GM23338 (cell line): ENCODE measurements around the gene GNA12. TPM values are rescaled to one million over a fixed set of nuclear protein-coding genes. Genes with fewer than 3 reads are reported as not detected.

Source experiments
- ATAC-seq: fragments of 200-7000 bp; cut with Tn5 transposase; 3 replicates; pipeline ENCODE4 v1.9.1; 2020
- DNase-seq: peaks from one replicate; pipeline ENCODE4 v3.0.0-alpha.2; 2015; ENCODE audit warnings: low spot score
- H2AFZ ChIP-seq: fragments of 200-600 bp; sonication (generic); 2 replicates; pipeline ENCODE4 v1.8.0; 2016; ENCODE audit warnings: antibody characterized with exemption, mild to moderate bottlenecking, moderate library complexity
- H3F3A ChIP-seq: fragments of 200-600 bp; sonication (generic); replicated peaks from 2 replicates; pipeline ENCODE4 v1.8.0; 2017; ENCODE audit warnings: antibody characterized with exemption, mixed run types, low read depth
- H3K27ac ChIP-seq: fragments of 200-600 bp; sonication (generic); 2 replicates; pipeline ENCODE4 v1.6.1; 2016; ENCODE audit warnings: low read depth
- H3K27me3 ChIP-seq: fragments of 200-600 bp; sonication (generic); 2 replicates; pipeline ENCODE4 v1.8.0; 2016; ENCODE audit warnings: mild to moderate bottlenecking, mixed run types, moderate library complexity; ENCODE audit not compliant: insufficient read depth
- H3K36me3 ChIP-seq: fragments of 200-600 bp; sonication (generic); 2 replicates; pipeline ENCODE4 v1.8.0; 2016; ENCODE audit warnings: mild to moderate bottlenecking; ENCODE audit not compliant: insufficient read depth
- H3K4me1 ChIP-seq: fragments of 200-600 bp; sonication (generic); 2 replicates; pipeline ENCODE4 v1.8.0; 2016; ENCODE audit warnings: mild to moderate bottlenecking, moderate library complexity; ENCODE audit not compliant: insufficient read depth
- H3K4me2 ChIP-seq: fragments of 200-600 bp; sonication (generic); 2 replicates; pipeline ENCODE4 v1.7.1; 2017; ENCODE audit warnings: mixed run types
- H3K4me3 ChIP-seq: fragments of 200-600 bp; sonication (generic); 2 replicates; pipeline ENCODE4 v1.6.1; 2016; ENCODE audit warnings: mixed run types
- H3K79me2 ChIP-seq: fragments of 200-600 bp; sonication (generic); replicated peaks from 2 replicates; pipeline ENCODE4 v1.8.0; 2017; ENCODE audit warnings: mild to moderate bottlenecking; ENCODE audit not compliant: insufficient read depth
- H3K9me2 ChIP-seq: fragments of 200-600 bp; sonication (generic); 2 replicates; pipeline ENCODE4 v1.8.0; 2017; ENCODE audit not compliant: insufficient read depth
- H4K20me1 ChIP-seq: fragments of 200-600 bp; sonication (generic); replicated peaks from 2 replicates; pipeline ENCODE4 v1.8.0; 2017; ENCODE audit warnings: mild to moderate bottlenecking; ENCODE audit not compliant: insufficient read depth
- H3K27ac Mint-ChIP-seq: 2 replicates; pipeline ENCODE4 v1.8.0; 2020; ENCODE audit warnings: inconsistent platforms, mild to moderate bottlenecking, moderate library complexity, mixed read lengths
- H3K27me3 Mint-ChIP-seq: 3 replicates; pipeline ENCODE4 v1.8.0; 2022; ENCODE audit warnings: low read depth, mild to moderate bottlenecking, moderate library complexity, mixed read lengths, inconsistent platforms; ENCODE audit not compliant: insufficient read depth, poor library complexity
- H3K36me3 Mint-ChIP-seq: 3 replicates; pipeline ENCODE4 v1.8.0; 2021; ENCODE audit warnings: low read depth, mild to moderate bottlenecking, inconsistent platforms, moderate library complexity, mixed read lengths
- H3K4me1 Mint-ChIP-seq: 3 replicates; pipeline ENCODE4 v1.8.0; 2020; ENCODE audit warnings: mild to moderate bottlenecking, inconsistent platforms, mixed read lengths
- H3K4me3 Mint-ChIP-seq: 3 replicates; pipeline ENCODE4 v1.8.0; 2021; ENCODE audit warnings: moderate library complexity, mild to moderate bottlenecking, inconsistent platforms, mixed read lengths
- H3K9me3 Mint-ChIP-seq: 3 replicates; pipeline ENCODE4 v1.8.0; 2020; ENCODE audit warnings: moderate library complexity, mild to moderate bottlenecking, inconsistent platforms, mixed read lengths
- CREB1 ChIP-seq: fragments of 250-450 bp; sonication (Bioruptor Pico); IDR thresholded peaks from 2 replicates; pipeline ENCODE4 v1.5.0; 2020; ENCODE audit warnings: low read depth, mild to moderate bottlenecking, moderate library complexity
- EZH2 ChIP-seq: fragments of 200-600 bp; sonication (generic); IDR thresholded peaks from one replicate; pipeline ENCODE4 v1.8.0; 2017; ENCODE audit warnings: antibody characterized with exemption, mild to moderate bottlenecking, low read depth; ENCODE audit not compliant: unreplicated experiment
- EZH2phosphoT487 ChIP-seq: fragments of 200-600 bp; sonication (generic); IDR thresholded peaks from one replicate; pipeline ENCODE4 v1.8.1; 2018; ENCODE audit warnings: antibody characterized with exemption; ENCODE audit not compliant: unreplicated experiment
- JUNB ChIP-seq: IDR thresholded peaks from one replicate; pipeline ENCODE4 v1.6.1; 2016; ENCODE audit warnings: antibody characterized with exemption; ENCODE audit not compliant: unreplicated experiment
- NANOG ChIP-seq: IDR thresholded peaks from 2 replicates; pipeline ENCODE4 v1.6.1; 2016; ENCODE audit warnings: antibody characterized with exemption, borderline replicate concordance
- POLR2AphosphoS5 ChIP-seq: IDR thresholded peaks from 2 replicates; pipeline ENCODE4 v1.6.1; 2016; ENCODE audit warnings: antibody characterized with exemption, low read depth
- STAT1 ChIP-seq: IDR thresholded peaks from one replicate; pipeline ENCODE4 v1.6.1; 2016; ENCODE audit warnings: antibody characterized with exemption; ENCODE audit not compliant: unreplicated experiment
- ZNF114 ChIP-seq: fragments of 250-450 bp; sonication (Bioruptor Pico); IDR thresholded peaks from 2 replicates; pipeline ENCODE4 v1.5.0; 2020; ENCODE audit warnings: mild to moderate bottlenecking, moderate library complexity
- ZNF331 ChIP-seq: fragments of 250-450 bp; sonication (Bioruptor Pico); IDR thresholded peaks from 2 replicates; pipeline ENCODE4 v1.5.0; 2020; ENCODE audit warnings: low read depth, mild to moderate bottlenecking, moderate library complexity
- polyA plus RNA-seq: library from polyadenylated mRNA; unstranded; fragments of >200 nt; fragmentation: Nextera tagmentation; extraction: Ambion mirVana; gene quantifications from 2 replicates; pipeline ENCODE4 v1.2.1, GENCODE V29; 2016
- total RNA-seq: library from RNA; depleted of rRNA; stranded (reverse); fragments of >200 nt; shearing (Covaris generic); gene quantifications from 2 replicates; pipeline ENCODE4 v1.2.3, GENCODE V29; 2014
- TF ChIP-seq, protein P1 (sequence below): fragments of 250-450 bp; sonication (Bioruptor Pico); IDR thresholded peaks from 2 replicates; pipeline ENCODE4 v1.5.0; 2020; ENCODE audit warnings: mild to moderate bottlenecking, moderate library complexity
- TF ChIP-seq, protein P2 (sequence below): IDR thresholded peaks from 2 replicates; pipeline ENCODE4 v1.6.1; 2016; ENCODE audit warnings: antibody characterized with exemption
- TF ChIP-seq, protein P3 (sequence below), 2 experiments: fragments of 200-600 bp in 1 of 2; sonication (generic) in 1 of 2; conservative IDR thresholded peaks; 2 replicates each; pipeline versions ENCODE4 v1.5.1 to v1.6.1; 2016 to 2017; ENCODE audit warnings: antibody characterized with exemption in 2 of 2, low read depth in 2 of 2, mild to moderate bottlenecking in 2 of 2, moderate library complexity in 1 of 2
- TF ChIP-seq, protein P4 (sequence below): IDR thresholded peaks from one replicate; pipeline ENCODE4 v1.6.1; 2018; ENCODE audit warnings: antibody characterized with exemption; ENCODE audit not compliant: unreplicated experiment

The GNA12 gene
- total and polyA plus RNA-seq, 2 experiments from 2014 or later: 24.0 to 87.7 TPM

DNA sequence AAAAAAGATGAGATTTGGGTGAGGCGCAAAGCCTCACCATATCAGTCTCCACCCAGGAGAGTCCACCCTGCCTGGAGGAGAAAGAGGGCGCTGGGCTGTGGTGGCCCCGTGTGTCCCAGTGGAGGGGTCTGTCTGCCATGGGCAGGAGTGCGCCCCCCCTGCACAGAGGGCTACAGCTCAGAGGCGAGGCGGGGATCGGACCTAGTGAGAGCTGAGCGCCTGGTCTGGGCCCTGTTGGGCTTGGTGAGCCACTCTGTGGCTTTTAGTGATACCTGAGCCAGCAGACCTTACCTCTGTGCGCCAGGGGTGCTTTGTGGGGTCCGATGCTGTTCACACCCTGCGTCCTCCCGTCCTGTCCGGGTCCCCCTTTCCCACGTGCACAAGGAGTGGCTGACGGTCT, 25.9 kb upstream of the GNA12 start:
- peak overlapping the region; percentile 77; the same call in 1 of the 2 replicates for H3K27ac Mint-ChIP-seq
- no peaks in the 10 kb centered on the region for H3K27me3 ChIP-seq
- TF ChIP-seq STAT1 (no peak), ZNF114 (CRISPR knock-in tag) (no peak), CREB1 (no peak), ZNF331 (CRISPR knock-in tag) (no peak), POLR2AphosphoS5 (no peak), NANOG (no peak), EZH2phosphoT487 (no peak), EZH2 (no peak), JUNB (no peak)
- TF ChIP-seq, protein P1, sequence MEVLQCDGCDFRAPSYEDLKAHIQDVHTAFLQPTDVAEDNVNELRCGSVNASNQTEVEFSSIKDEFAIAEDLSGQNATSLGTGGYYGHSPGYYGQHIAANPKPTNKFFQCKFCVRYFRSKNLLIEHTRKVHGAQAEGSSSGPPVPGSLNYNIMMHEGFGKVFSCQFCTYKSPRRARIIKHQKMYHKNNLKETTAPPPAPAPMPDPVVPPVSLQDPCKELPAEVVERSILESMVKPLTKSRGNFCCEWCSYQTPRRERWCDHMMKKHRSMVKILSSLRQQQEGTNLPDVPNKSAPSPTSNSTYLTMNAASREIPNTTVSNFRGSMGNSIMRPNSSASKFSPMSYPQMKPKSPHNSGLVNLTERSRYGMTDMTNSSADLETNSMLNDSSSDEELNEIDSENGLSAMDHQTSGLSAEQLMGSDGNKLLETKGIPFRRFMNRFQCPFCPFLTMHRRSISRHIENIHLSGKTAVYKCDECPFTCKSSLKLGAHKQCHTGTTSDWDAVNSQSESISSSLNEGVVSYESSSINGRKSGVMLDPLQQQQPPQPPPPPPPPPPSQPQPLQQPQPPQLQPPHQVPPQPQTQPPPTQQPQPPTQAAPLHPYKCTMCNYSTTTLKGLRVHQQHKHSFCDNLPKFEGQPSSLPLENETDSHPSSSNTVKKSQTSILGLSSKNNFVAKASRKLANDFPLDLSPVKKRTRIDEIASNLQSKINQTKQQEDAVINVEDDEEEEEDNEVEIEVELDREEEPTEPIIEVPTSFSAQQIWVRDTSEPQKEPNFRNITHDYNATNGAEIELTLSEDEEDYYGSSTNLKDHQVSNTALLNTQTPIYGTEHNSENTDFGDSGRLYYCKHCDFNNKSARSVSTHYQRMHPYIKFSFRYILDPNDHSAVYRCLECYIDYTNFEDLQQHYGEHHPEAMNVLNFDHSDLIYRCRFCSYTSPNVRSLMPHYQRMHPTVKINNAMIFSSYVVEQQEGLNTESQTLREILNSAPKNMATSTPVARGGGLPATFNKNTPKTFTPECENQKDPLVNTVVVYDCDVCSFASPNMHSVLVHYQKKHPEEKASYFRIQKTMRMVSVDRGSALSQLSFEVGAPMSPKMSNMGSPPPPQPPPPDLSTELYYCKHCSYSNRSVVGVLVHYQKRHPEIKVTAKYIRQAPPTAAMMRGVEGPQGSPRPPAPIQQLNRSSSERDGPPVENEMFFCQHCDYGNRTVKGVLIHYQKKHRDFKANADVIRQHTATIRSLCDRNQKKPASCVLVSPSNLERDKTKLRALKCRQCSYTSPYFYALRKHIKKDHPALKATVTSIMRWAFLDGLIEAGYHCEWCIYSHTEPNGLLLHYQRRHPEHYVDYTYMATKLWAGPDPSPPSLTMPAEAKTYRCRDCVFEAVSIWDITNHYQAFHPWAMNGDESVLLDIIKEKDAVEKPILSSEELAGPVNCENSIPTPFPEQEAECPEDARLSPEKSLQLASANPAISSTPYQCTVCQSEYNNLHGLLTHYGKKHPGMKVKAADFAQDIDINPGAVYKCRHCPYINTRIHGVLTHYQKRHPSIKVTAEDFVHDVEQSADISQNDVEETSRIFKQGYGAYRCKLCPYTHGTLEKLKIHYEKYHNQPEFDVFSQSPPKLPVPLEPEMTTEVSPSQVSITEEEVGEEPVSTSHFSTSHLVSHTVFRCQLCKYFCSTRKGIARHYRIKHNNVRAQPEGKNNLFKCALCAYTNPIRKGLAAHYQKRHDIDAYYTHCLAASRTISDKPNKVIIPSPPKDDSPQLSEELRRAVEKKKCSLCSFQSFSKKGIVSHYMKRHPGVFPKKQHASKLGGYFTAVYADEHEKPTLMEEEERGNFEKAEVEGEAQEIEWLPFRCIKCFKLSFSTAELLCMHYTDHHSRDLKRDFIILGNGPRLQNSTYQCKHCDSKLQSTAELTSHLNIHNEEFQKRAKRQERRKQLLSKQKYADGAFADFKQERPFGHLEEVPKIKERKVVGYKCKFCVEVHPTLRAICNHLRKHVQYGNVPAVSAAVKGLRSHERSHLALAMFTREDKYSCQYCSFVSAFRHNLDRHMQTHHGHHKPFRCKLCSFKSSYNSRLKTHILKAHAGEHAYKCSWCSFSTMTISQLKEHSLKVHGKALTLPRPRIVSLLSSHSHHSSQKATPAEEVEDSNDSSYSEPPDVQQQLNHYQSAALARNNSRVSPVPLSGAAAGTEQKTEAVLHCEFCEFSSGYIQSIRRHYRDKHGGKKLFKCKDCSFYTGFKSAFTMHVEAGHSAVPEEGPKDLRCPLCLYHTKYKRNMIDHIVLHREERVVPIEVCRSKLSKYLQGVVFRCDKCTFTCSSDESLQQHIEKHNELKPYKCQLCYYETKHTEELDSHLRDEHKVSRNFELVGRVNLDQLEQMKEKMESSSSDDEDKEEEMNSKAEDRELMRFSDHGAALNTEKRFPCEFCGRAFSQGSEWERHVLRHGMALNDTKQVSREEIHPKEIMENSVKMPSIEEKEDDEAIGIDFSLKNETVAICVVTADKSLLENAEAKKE (CRISPR knock-in tag): no peak
- TF ChIP-seq, protein P2, sequence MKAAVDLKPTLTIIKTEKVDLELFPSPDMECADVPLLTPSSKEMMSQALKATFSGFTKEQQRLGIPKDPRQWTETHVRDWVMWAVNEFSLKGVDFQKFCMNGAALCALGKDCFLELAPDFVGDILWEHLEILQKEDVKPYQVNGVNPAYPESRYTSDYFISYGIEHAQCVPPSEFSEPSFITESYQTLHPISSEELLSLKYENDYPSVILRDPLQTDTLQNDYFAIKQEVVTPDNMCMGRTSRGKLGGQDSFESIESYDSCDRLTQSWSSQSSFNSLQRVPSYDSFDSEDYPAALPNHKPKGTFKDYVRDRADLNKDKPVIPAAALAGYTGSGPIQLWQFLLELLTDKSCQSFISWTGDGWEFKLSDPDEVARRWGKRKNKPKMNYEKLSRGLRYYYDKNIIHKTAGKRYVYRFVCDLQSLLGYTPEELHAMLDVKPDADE: no peak
- TF ChIP-seq, protein P3, sequence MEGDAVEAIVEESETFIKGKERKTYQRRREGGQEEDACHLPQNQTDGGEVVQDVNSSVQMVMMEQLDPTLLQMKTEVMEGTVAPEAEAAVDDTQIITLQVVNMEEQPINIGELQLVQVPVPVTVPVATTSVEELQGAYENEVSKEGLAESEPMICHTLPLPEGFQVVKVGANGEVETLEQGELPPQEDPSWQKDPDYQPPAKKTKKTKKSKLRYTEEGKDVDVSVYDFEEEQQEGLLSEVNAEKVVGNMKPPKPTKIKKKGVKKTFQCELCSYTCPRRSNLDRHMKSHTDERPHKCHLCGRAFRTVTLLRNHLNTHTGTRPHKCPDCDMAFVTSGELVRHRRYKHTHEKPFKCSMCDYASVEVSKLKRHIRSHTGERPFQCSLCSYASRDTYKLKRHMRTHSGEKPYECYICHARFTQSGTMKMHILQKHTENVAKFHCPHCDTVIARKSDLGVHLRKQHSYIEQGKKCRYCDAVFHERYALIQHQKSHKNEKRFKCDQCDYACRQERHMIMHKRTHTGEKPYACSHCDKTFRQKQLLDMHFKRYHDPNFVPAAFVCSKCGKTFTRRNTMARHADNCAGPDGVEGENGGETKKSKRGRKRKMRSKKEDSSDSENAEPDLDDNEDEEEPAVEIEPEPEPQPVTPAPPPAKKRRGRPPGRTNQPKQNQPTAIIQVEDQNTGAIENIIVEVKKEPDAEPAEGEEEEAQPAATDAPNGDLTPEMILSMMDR (conservative IDR thresholded peaks at IDR 0.05; ENCODE audit: low read depth in 2 of 2): no peak
- TF ChIP-seq, protein P4, sequence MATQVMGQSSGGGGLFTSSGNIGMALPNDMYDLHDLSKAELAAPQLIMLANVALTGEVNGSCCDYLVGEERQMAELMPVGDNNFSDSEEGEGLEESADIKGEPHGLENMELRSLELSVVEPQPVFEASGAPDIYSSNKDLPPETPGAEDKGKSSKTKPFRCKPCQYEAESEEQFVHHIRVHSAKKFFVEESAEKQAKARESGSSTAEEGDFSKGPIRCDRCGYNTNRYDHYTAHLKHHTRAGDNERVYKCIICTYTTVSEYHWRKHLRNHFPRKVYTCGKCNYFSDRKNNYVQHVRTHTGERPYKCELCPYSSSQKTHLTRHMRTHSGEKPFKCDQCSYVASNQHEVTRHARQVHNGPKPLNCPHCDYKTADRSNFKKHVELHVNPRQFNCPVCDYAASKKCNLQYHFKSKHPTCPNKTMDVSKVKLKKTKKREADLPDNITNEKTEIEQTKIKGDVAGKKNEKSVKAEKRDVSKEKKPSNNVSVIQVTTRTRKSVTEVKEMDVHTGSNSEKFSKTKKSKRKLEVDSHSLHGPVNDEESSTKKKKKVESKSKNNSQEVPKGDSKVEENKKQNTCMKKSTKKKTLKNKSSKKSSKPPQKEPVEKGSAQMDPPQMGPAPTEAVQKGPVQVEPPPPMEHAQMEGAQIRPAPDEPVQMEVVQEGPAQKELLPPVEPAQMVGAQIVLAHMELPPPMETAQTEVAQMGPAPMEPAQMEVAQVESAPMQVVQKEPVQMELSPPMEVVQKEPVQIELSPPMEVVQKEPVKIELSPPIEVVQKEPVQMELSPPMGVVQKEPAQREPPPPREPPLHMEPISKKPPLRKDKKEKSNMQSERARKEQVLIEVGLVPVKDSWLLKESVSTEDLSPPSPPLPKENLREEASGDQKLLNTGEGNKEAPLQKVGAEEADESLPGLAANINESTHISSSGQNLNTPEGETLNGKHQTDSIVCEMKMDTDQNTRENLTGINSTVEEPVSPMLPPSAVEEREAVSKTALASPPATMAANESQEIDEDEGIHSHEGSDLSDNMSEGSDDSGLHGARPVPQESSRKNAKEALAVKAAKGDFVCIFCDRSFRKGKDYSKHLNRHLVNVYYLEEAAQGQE: no peak
- no peaks in the 10 kb centered on the region for H3K79me2 ChIP-seq
- no peak overlapping the region for H3K27ac ChIP-seq
- no peak for DNase-seq
- no peak for ATAC-seq
- no peak overlapping the region for H3K4me3 Mint-ChIP-seq
- H3K9me3 Mint-ChIP-seq: no peaks in the 10 kb centered on the region
- H4K20me1 ChIP-seq: no peaks in the 10 kb centered on the region
- peaks cover 7% of the 10 kb centered on the region for H3K27me3 Mint-ChIP-seq
- no peaks in the 10 kb centered on the region for H3K36me3 ChIP-seq
- peak overlapping the region; percentile 93 for H2AFZ ChIP-seq
- H3K4me1 ChIP-seq: peaks cover 4% of the 10 kb centered on the region; the same call in 1 of the 2 replicates
- H3K4me3 ChIP-seq: no peak overlapping the region
- H3K9me2 ChIP-seq: no peaks in the 10 kb centered on the region
- H3K4me2 ChIP-seq: no peak overlapping the region
- peaks cover 21% of the 10 kb centered on the region for H3K4me1 Mint-ChIP-seq
- no peaks in the 10 kb centered on the region for H3F3A ChIP-seq
- H3K36me3 Mint-ChIP-seq: no peaks in the 10 kb centered on the region
